ENCODE data around the gene RAD18.

- no peak for TF ChIP-seq EZH2 (IDR thresholded peaks at IDR 0.05; ENCODE audit: borderline replicate concordance, low read depth, low read length, poor library complexity, severe bottlenecking)
- no peak for TF ChIP-seq CTCF (conservative IDR thresholded peaks at IDR 0.05; ENCODE audit: low read depth, low read length)
Measured at GRCh38 chr3:8873740-8874139, 89.5 kb downstream of the RAD18 start.
